NT2/D1 (cell line): ENCODE results near the gene ACSL6.

Experiments
- DNase-seq: peaks from one replicate; pipeline ENCODE4 v3.0.0-alpha.2; 2011; ENCODE audit warnings: low read depth, low spot score
- H3K27me3 ChIP-seq: 2 replicates; pipeline ENCODE4 v1.6.0; 2011; ENCODE audit warnings: mild to moderate bottlenecking; ENCODE audit not compliant: insufficient read length, insufficient read depth
- H3K36me3 ChIP-seq: 2 replicates; pipeline ENCODE4 v1.6.1; 2011; ENCODE audit warnings: mild to moderate bottlenecking, low read length, mixed read lengths; ENCODE audit not compliant: insufficient read depth, insufficient read length
- H3K4me1 ChIP-seq: 2 replicates; pipeline ENCODE4 v1.5.1; 2011; ENCODE audit not compliant: insufficient read depth, insufficient read length
- H3K4me3 ChIP-seq: 2 replicates; pipeline ENCODE4 v1.5.1; 2011; ENCODE audit warnings: low read depth; ENCODE audit not compliant: insufficient read length
- H3K9ac ChIP-seq: 2 replicates; pipeline ENCODE4 v1.6.0; 2011; ENCODE audit warnings: low read depth; ENCODE audit not compliant: insufficient read length
- H3K9me3 ChIP-seq: 2 replicates; pipeline ENCODE4 v1.5.1; 2011; ENCODE audit warnings: mild to moderate bottlenecking, low read length; ENCODE audit not compliant: insufficient read depth
- SUZ12 ChIP-seq: IDR thresholded peaks from 2 replicates; pipeline ENCODE4 v1.6.1; 2011; ENCODE audit not compliant: insufficient read length, insufficient read depth; ENCODE audit errors: extremely low read depth
- YY1 ChIP-seq: IDR thresholded peaks from 2 replicates; pipeline ENCODE4 v1.6.1; 2011; ENCODE audit not compliant: insufficient read length, insufficient read depth
- ZNF274 ChIP-seq: IDR thresholded peaks from 2 replicates; pipeline ENCODE4 v1.6.1; 2011; ENCODE audit warnings: mild to moderate bottlenecking, low read depth, low read length

The ACSL6 gene

GRCh38 chr5:132024789-132025402 lies 13.4 kb upstream of the ACSL6 start:
- Histone ChIP-seq H3K36me3 (no peaks in the 10 kb centered on the region), H3K27me3 (no peaks in the 10 kb centered on the region), H3K4me3 (no peak overlapping the region), H3K9me3 (no peaks in the 10 kb centered on the region), H3K9ac (no peak overlapping the region), H3K4me1 (no peaks in the 10 kb centered on the region)
- DNase-seq = no peak
- no peak for TF ChIP-seq SUZ12
- no peak for TF ChIP-seq YY1
- no peak for TF ChIP-seq ZNF274

GRCh38 chr5:132024117-132024435 lies 12.6 kb upstream of the ACSL6 start:
- no peaks in the 10 kb centered on the region for H3K36me3 ChIP-seq
- no peak overlapping the region for H3K9ac ChIP-seq
- no peaks in the 10 kb centered on the region for H3K27me3 ChIP-seq
- no peaks in the 10 kb centered on the region for H3K9me3 ChIP-seq
- H3K4me1 ChIP-seq = no peaks in the 10 kb centered on the region
- no peak for TF ChIP-seq ZNF274
- no peak for TF ChIP-seq SUZ12
- TF ChIP-seq YY1 = no peak
- DNase-seq = no peak
- no peak overlapping the region for H3K4me3 ChIP-seq

GRCh38 chr5:132023258-132024116 lies 12.0 kb upstream of the ACSL6 start:
- TF ChIP-seq YY1 (no peak), ZNF274 (no peak), SUZ12 (no peak)
- H3K4me3 ChIP-seq = no peak overlapping the region
- no peaks in the 10 kb centered on the region for H3K36me3 ChIP-seq
- H3K27me3 ChIP-seq = no peaks in the 10 kb centered on the region
- no peaks in the 10 kb centered on the region for H3K4me1 ChIP-seq
- no peak overlapping the region for H3K9ac ChIP-seq
- no peaks in the 10 kb centered on the region for H3K9me3 ChIP-seq
- DNase-seq = no peak

GRCh38 chr5:132022737-132023136 lies 11.3 kb upstream of the ACSL6 start:
- no peaks in the 10 kb centered on the region for H3K36me3 ChIP-seq
- no peaks in the 10 kb centered on the region for H3K9me3 ChIP-seq
- no peaks in the 10 kb centered on the region for H3K27me3 ChIP-seq
- no peak for TF ChIP-seq YY1
- TF ChIP-seq SUZ12 = no peak
- TF ChIP-seq ZNF274 = no peak
- no peak overlapping the region for H3K4me3 ChIP-seq
- H3K9ac ChIP-seq = no peak overlapping the region
- H3K4me1 ChIP-seq = no peaks in the 10 kb centered on the region
- DNase-seq = no peak

DNA sequence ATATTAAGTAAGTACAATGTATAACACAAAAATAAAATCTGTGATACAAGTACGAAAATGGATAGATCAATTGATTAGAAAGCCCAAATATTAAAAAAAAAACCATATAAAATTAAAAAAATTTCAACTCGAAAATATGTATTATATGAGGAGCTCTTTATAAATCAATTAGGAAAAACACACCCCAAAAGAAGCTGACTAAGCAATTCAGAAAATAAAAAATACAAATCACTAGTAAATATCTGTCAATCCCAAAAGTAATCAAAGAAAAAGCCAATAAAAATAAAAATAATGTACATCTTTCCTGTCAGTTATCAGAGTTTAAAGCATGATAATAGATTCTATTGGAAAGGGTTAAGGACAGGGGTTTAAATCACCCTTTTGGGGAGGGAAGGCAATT lies 10.2 kb upstream of the ACSL6 start:
- Histone ChIP-seq H3K4me3 (no peak overlapping the region), H3K36me3 (no peaks in the 10 kb centered on the region), H3K4me1 (no peaks in the 10 kb centered on the region), H3K9me3 (no peaks in the 10 kb centered on the region), H3K27me3 (no peaks in the 10 kb centered on the region), H3K9ac (no peak overlapping the region)
- no peak for DNase-seq
- no peak for TF ChIP-seq SUZ12

DNA sequence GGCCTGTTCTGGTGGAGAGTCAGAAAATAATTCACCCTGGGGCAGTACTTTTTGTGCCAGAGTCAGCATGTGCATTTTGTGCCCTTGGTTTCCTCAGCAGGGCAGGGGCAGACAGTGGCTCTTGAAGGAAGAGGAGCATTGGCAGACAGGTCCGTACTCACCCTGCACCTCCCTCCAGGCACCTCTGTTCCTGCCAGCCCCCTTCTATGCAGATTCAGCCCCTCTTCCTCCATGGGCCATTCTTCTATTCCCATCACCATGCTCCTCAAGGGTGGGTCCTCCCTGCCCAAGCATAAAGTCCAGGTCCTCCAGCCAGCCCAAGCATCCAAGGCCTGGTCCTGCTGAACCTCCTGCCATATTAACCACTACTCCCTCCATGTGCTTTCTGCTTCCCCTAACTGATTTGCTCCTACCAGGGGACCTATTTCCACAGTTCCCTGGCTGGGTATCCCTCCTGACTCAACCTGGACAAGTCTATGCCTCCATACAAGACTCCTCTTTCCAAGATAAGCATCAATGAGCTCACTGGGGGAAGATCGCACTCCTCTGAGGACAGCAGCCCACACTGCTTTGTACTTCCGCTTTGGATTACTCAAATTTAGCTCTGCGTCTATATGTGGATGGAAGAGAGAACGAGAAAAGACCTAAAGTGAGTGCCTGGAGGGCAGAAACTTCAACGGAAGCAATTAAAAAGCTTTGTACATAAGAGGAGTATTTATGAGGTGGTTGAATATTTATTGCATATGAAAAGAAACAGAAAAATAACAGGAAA lies 9.3 kb upstream of the ACSL6 start:
- H3K27me3 ChIP-seq = no peaks in the 10 kb centered on the region
- H3K4me1 ChIP-seq = no peaks in the 10 kb centered on the region
- no peaks in the 10 kb centered on the region for H3K36me3 ChIP-seq
- no peak overlapping the region for H3K4me3 ChIP-seq
- no peak for DNase-seq
- no peak overlapping the region for H3K9ac ChIP-seq
- no peaks in the 10 kb centered on the region for H3K9me3 ChIP-seq
- TF ChIP-seq SUZ12 = no peak
- no peak for TF ChIP-seq ZNF274
- no peak for TF ChIP-seq YY1

DNA sequence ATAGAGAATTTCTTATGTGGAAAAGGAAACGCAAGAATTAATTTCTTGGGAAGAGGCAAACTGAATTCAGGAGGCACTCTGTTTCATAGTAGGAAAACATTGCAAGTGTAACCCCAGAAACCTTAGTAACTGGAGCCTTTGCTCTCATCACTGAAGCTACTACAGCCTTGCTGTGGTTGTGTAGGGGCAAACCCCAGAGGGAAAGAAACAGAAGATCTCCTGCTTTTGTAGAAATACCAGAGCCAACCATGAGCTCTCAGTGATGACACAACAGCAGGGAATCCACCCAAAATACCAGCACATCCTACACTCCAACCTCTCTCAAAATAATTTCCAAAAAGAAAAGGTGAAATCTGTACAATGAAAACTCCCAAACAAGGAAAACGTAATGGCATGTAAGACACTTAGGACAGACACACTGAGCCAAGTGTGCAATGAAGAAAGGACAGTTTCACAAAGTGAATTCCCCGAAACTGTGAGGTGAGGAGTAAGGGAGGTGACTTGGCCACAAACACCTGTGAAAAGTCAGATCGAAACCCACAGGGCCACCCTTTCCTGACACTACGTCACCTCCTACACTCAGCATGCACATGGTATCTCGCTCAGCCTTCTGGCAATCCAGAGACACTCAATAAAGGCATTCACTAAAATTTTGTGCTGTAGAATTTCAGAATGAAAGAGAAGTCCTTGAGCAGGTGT lies 8.5 kb upstream of the ACSL6 start:
- Histone ChIP-seq H3K9me3 (no peaks in the 10 kb centered on the region), H3K9ac (no peak overlapping the region), H3K4me3 (no peak overlapping the region), H3K4me1 (no peaks in the 10 kb centered on the region), H3K36me3 (no peaks in the 10 kb centered on the region), H3K27me3 (no peaks in the 10 kb centered on the region)
- DNase-seq = no peak
- TF ChIP-seq SUZ12 (no peak), YY1 (no peak), ZNF274 (no peak)
